Activated CD4-positive, alpha-beta memory T cell treated with anti-CD3 and anti-CD28 coated beads for 36 hours (primary cell): Measurements from ENCODE around the gene DHRS11. TPM values are rescaled to one million over a fixed set of nuclear protein-coding genes. Genes with fewer than 3 reads are reported as not detected.
"Not testable (repeated sequence)": the region's sequence is repeated elsewhere in the genome, so short reads cannot be mapped to it uniquely, and the experiment has no call there.

Source experiments
- CTCF ChIA-PET: fragments of 350-600 bp; sonication (Branson Sonifier 250); formaldehyde crosslinking; loops from one replicate; lab custom pipeline; 2021; ENCODE audit warnings: antibody characterized with exemption, inconsistent platforms; lab: Charles Lee
- POLR2A ChIA-PET: fragments of 350-600 bp; sonication (Branson Sonifier 250); formaldehyde crosslinking; loops from one replicate; lab custom pipeline; 2021; ENCODE audit warnings: antibody characterized with exemption; lab: Charles Lee
- DNase-seq: peaks from one replicate; pipeline ENCODE4 v3.0.0-alpha.2; 2020
- H3K27ac Mint-ChIP-seq: one replicate; pipeline ENCODE4 v1.8.0; 2021; ENCODE audit warnings: mixed read lengths
- H3K27me3 Mint-ChIP-seq: one replicate; pipeline ENCODE4 v1.8.0; 2021; ENCODE audit warnings: mixed read lengths
- H3K36me3 Mint-ChIP-seq: one replicate; pipeline ENCODE4 v1.8.0; 2021; ENCODE audit warnings: mixed read lengths
- H3K4me1 Mint-ChIP-seq: one replicate; pipeline ENCODE4 v1.8.0; 2021; ENCODE audit warnings: low read depth, mixed read lengths
- H3K4me3 Mint-ChIP-seq: one replicate; pipeline ENCODE4 v1.8.0; 2021; ENCODE audit warnings: mild to moderate bottlenecking, mixed read lengths
- H3K9me3 Mint-ChIP-seq: one replicate; pipeline ENCODE4 v1.8.0; 2021; ENCODE audit warnings: mixed read lengths
- intact Hi-C: fragments of 100-400 bp; cut with micrococcal nuclease; formaldehyde crosslinking; loops from one replicate; pipeline ENCODE4 v1.15.1; 2023
- total RNA-seq, 2 experiments: library from RNA; stranded (reverse); gene quantifications; one replicate each; pipeline ENCODE4 v1.2.3, GENCODE V29; 2021

Gene DHRS11
- total RNA-seq, 2 experiments from 2014 or later, result 10.2 to 10.5 TPM

DNA sequence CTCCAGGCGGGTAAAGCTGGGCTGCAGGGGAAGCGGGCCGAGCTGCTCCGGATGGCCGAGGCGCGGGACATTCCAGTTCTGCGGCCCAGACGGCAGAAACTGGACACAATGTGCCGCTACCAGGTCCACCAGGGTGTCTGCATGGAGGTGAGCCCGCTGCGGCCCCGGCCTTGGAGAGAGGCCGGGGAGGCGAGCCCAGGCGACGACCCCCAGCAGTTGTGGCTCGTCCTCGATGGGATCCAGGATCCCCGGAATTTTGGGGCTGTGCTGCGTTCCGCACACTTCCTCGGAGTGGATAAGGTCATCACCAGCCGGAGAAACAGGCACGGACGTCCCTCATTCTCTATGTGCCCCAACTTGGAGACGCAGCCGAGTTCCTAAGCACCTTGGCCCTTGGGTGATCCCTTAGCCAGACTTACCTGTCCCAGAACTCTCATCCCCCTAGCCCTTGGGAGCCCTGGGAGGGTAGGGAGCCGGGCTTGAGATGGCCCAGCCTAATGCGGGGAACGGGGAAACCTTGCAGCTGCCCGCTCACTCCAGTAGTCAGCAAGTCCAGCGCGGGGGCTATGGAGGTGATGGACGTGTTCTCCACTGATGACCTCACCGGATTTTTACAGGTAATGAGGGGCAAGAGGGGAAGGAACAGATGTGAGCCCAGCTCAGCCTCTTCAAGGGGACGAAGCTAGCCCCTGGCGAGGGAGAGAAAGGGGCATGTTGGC, 10.5 kb downstream of the DHRS11 start:
- POLR2A ChIA-PET, result interaction anchor here (0.7 to 2.6 kb wide), 9 partner anchors 8 to 631 kb away, joined by 3 to 26 read pairs (median 4); partner anchors contain the start of genes DHRS11, GGNBP2, MYO19 and PIGW
- intact Hi-C loops, result loop anchor here (2.0 kb wide), 2 partner anchors 55 to 121 kb away; no protein-coding TSS in a partner anchor
- CTCF ChIA-PET, result interaction anchor here (0.7 to 4.4 kb wide), 39 partner anchors 9 to 889 kb away, joined by 3 to 35 read pairs (median 4); partner anchors contain the start of genes AATF, DHRS11, MYO19 and PIGW
- Mint-ChIP-seq H3K36me3 (peaks cover 7% of the 10 kb centered on the region), H3K27ac (peak overlapping the region; percentile 79), H3K4me1 (peaks cover 35% of the 10 kb centered on the region), H3K27me3 (no peaks in the 10 kb centered on the region), H3K9me3 (no peaks in the 10 kb centered on the region), H3K4me3 (peak overlapping the region; percentile 85)
- DNase-seq, result peak; percentile 22

DNA sequence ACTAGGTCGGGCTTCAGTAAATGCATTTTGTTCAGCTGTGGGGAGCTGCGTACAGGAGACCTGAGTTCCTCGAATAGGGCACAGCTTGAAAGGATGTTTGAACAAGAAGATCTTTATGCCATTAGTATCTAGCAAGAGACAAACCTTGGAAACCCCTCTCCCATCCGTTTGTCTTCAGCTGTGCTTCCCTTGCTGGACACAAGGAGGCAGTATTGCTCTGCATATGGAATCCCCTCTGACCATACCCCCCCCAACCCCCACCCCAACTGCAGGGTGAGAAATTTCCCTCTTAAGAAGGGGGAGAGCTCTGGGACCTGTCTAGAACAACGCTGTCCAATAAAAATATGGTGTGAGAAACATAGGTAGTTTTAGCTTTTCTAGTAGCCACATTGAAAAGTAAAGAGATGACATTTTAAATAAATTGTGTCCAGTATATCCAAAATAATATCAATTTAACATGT, 11.3 kb downstream of the DHRS11 start:
- peak; percentile 82 for DNase-seq
- POLR2A ChIA-PET, result interaction anchor here (0.7 to 2.6 kb wide), 5 partner anchors 11 to 630 kb away, joined by 3 to 26 read pairs (median 6); partner anchors contain the start of genes DHRS11, GGNBP2, MYO19 and PIGW
- peak overlapping the region; percentile 85 for H3K4me3 Mint-ChIP-seq
- no peaks in the 10 kb centered on the region for H3K9me3 Mint-ChIP-seq
- H3K4me1 Mint-ChIP-seq, result peaks cover 37% of the 10 kb centered on the region
- H3K27me3 Mint-ChIP-seq, result no peaks in the 10 kb centered on the region
- peaks cover 9% of the 10 kb centered on the region for H3K36me3 Mint-ChIP-seq
- no peak overlapping the region for H3K27ac Mint-ChIP-seq
- intact Hi-C loops, result loop anchor here (2.0 kb wide), 2 partner anchors 56 to 120 kb away; no protein-coding TSS in a partner anchor
- CTCF ChIA-PET, result interaction anchor here (0.6 to 4.4 kb wide), 37 partner anchors 8 to 795 kb away, joined by 3 to 35 read pairs (median 4); partner anchors contain the start of genes AATF, DHRS11, MYO19 and PIGW

GRCh38 chr17:36605028-36605427, 13.3 kb downstream of the DHRS11 start:
- Mint-ChIP-seq H3K4me1 (peaks cover 44% of the 10 kb centered on the region), H3K36me3 (peaks cover 10% of the 10 kb centered on the region)
- H3K4me3 Mint-ChIP-seq, H3K27ac Mint-ChIP-seq, H3K27me3 Mint-ChIP-seq, H3K9me3 Mint-ChIP-seq, DNase-seq, POLR2A ChIA-PET, intact Hi-C loops: not testable (repeated sequence)
- CTCF ChIA-PET, result interaction anchor here (0.6 kb wide), 1 partner anchor 53 kb away, joined by 3 read pairs; no protein-coding TSS in a partner anchor

DNA sequence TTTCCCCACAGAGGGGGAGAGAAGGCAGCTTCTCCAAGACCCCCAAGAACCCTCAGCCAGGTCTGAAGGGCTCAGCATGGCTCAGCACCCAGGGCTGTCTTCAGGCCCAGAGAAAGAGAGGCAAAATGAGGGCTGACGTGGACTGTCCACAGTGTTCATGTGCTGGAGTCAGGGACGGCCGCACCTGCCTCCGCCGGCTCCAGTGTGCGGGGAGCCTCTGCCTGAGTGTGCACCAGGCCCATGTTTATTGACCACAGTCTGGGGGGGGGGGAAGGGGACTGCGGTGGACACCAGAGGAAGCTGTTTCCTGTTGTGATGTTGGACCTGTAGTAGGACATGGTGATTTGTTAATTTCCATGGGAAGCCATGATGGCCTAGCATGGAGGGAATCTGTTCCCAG, 16.6 kb downstream of the DHRS11 start:
- ChIA-PET CTCF (no interaction called here), POLR2A (interaction anchor here (0.6 kb wide), 1 partner anchor 340 kb away, joined by 3 read pairs; the partner anchor contains the start of gene AATF)

DNA sequence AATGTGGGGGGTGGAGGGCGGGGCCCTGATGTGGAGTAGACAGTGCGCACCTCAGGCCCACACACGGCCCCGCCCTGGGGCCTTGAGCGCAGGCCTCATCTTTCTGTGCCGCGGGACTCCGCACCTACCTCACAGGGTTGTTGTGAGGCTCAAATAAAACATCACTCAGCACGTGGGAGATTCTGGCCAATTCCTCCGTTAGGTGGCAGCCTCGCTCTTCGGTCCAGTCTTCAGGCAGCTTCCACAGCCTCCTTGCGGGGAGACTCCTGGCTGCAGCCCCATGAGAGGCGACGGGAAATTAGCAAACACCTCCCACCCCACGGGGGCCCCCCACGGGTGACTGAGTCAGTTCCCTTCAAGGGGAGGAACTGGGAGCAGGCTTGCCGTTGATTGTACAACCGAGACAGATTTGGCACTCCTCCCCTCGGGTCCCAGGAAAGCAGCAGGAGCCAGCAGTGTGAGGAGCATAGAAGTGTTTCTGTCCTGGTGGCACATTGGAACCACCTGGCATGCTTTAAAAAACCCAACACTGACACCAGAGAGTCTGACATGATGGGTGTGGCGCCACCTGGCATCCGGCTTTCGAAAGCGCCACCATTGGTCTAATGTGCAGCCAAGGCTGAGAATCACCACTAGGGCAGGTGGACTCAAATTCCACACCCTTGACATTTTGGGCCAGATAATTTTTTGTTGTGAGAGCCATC, 17.3 kb downstream of the DHRS11 start:
- ChIA-PET CTCF (no interaction called here), POLR2A (interaction anchor here (0.6 kb wide), 1 partner anchor 340 kb away, joined by 3 read pairs; the partner anchor contains the start of gene AATF)
- H3K27me3 Mint-ChIP-seq, result no peaks in the 10 kb centered on the region

More for the DNA sequence above, 16.6 kb downstream of the DHRS11 start:
- Mint-ChIP-seq H3K9me3 (no peaks in the 10 kb centered on the region), H3K27ac (no peak overlapping the region), H3K4me3 (no peak overlapping the region), H3K4me1 (peaks cover 31% of the 10 kb centered on the region), H3K36me3 (peaks cover 10% of the 10 kb centered on the region), H3K27me3 (no peaks in the 10 kb centered on the region)
- intact Hi-C loops, result no loop called here
- DNase-seq, result no peak

DNA sequence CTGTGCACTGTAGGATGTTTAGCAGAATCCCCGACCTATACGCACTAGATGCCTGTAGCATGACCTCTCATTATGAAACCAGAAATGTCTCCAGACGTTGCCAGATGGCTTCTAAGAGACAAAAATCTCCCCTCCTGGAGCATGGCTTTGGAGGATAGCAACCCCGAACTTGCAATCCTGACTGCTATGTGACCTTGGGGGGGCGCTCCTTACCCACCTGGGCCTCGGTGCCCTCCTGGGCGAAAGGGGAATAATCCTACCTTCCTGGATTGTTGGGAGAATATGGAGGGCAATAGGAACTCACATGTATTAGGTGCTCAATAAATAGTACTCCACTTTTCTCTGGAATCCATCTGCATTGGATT, 17.8 kb downstream of the DHRS11 start:
- H3K27ac Mint-ChIP-seq, result no peak overlapping the region
- ChIA-PET POLR2A (no interaction called here), CTCF (no interaction called here)
- H3K9me3 Mint-ChIP-seq, result no peaks in the 10 kb centered on the region
- DNase-seq, result no peak
- no peak overlapping the region for H3K4me3 Mint-ChIP-seq
- peaks cover 6% of the 10 kb centered on the region for H3K36me3 Mint-ChIP-seq
- intact Hi-C loops, result no loop called here
- peaks cover 22% of the 10 kb centered on the region for H3K4me1 Mint-ChIP-seq
- H3K27me3 Mint-ChIP-seq, result no peaks in the 10 kb centered on the region

More for the DNA sequence above, 17.3 kb downstream of the DHRS11 start:
- no peak overlapping the region for H3K27ac Mint-ChIP-seq
- DNase-seq, result peak; percentile 28
- H3K4me3 Mint-ChIP-seq, result no peak overlapping the region
- intact Hi-C loops, result no loop called here
- peaks cover 10% of the 10 kb centered on the region for H3K36me3 Mint-ChIP-seq
- H3K4me1 Mint-ChIP-seq, result peaks cover 28% of the 10 kb centered on the region
- H3K9me3 Mint-ChIP-seq, result no peaks in the 10 kb centered on the region

- Mint-ChIP-seq H3K27me3 (no peaks in the 10 kb centered on the region), H3K4me3 (no peak overlapping the region), H3K4me1 (peaks cover 15% of the 10 kb centered on the region), H3K36me3 (peaks cover 4% of the 10 kb centered on the region), H3K9me3 (no peaks in the 10 kb centered on the region), H3K27ac (no peak overlapping the region)
- intact Hi-C loops, result no loop called here
- DNase-seq, result no peak
- ChIA-PET POLR2A (interaction anchor here (0.6 kb wide), 1 partner anchor 9 kb away, joined by 4 read pairs; no protein-coding TSS in a partner anchor), CTCF (interaction anchor here (0.6 to 1.6 kb wide), 4 partner anchors 8 to 574 kb away, joined by 3 to 9 read pairs (median 4); partner anchors contain the start of gene MRM1)
Measured at GRCh38 chr17:36610474-36610873, 18.8 kb downstream of the DHRS11 start.

DNA sequence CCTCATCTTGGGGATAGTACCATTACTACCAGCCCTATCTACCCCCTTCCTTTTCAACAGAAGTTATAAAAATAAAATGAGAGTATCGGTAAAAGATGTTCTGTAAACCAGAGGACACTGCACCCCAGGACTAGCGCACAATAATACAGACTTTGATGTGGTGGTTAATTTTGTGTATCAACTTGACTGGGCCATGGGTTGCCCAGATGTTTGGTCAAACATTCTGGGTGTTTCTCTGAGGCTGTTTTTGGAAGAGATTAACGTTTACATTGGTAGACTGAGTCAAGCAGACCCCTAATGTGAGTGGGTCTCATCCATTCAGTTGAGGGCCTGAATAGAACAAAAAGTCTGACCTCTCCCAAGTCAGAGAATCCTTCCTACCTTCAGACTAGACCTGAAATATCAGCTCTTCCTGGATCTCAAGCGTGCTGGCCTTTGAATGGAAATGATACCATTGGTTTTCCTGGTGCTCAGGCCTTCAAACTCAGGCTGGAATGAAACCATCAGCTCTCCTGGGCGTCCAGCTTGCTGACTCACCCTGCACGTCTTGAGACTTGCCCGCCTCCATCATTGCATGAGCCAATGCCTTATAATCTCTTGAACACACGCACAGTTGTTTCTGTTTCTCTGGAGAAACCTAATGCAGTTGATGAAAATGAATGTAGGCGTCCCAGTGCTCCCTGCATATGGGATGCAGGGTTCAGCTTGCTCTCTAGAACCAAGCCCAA, 19.8 kb downstream of the DHRS11 start:
- ChIA-PET CTCF (interaction anchor here (1.4 to 1.6 kb wide), 2 partner anchors 9 to 436 kb away, joined by 3 to 9 read pairs; partner anchors contain the start of gene MRM1), POLR2A (interaction anchor here (1.2 kb wide), 1 partner anchor 10 kb away, joined by 4 read pairs; the partner anchor contains the start of gene MRM1)
- peaks cover 9% of the 10 kb centered on the region for H3K4me1 Mint-ChIP-seq
- no peak overlapping the region for H3K27ac Mint-ChIP-seq
- no peak overlapping the region for H3K4me3 Mint-ChIP-seq
- intact Hi-C loops, result no loop called here
- H3K36me3 Mint-ChIP-seq, result peaks cover 4% of the 10 kb centered on the region
- H3K9me3 Mint-ChIP-seq, result no peaks in the 10 kb centered on the region
- DNase-seq, result no peak
- no peaks in the 10 kb centered on the region for H3K27me3 Mint-ChIP-seq

DNA sequence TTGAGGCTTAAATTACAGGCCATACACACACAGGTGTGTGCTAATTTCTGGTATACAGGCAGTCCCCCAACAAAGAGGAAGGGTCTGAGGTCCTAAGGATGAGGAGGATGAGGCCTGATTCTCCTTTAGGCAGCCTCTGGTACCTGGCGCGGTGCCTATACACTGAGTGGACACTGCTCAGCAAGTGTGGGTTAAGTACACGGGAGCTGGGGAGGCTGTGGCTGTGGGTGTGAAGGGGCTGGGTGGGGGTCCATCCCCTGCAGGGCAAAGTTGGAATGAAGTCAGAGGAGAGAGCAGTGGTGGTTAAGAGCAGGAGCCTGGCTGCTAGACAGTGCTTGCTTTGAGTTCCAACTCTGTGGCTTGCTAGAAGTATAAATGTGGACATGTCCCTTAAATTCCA, 20.6 kb downstream of the DHRS11 start:
- peaks cover 4% of the 10 kb centered on the region for H3K36me3 Mint-ChIP-seq
- ChIA-PET CTCF (no interaction called here), POLR2A (no interaction called here)
- no peak for DNase-seq
- H3K27ac Mint-ChIP-seq, result no peak overlapping the region
- no peak overlapping the region for H3K4me3 Mint-ChIP-seq
- peaks cover 9% of the 10 kb centered on the region for H3K4me1 Mint-ChIP-seq
- intact Hi-C loops, result no loop called here
- no peaks in the 10 kb centered on the region for H3K9me3 Mint-ChIP-seq
- H3K27me3 Mint-ChIP-seq, result no peaks in the 10 kb centered on the region

DNA sequence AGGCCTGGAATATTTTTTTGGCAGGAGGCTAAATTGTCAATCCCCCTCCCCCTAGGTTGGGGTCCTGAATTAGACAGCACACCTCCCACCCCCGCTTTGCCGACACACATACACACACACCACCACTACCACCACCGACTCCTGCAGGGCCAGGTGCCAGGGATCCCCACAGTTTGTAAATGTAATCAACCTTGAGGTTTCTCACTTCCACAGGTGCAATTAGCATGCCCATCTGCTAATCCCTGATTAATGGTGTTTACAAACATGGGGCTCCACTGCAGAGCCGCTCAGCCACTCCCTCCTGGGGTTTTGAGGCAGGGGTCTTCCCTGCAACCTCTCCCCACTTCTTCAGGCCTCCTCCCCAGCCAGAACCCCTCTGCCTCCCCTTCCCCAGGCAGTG, 21.5 kb downstream of the DHRS11 start:
- CTCF ChIA-PET, result interaction anchor here (0.6 kb wide), 1 partner anchor 13 kb away, joined by 3 read pairs; no protein-coding TSS in a partner anchor
- POLR2A ChIA-PET, result no interaction called here

GRCh38 chr17:36614081-36614480, 22.4 kb downstream of the DHRS11 start:
- intact Hi-C loops, result no loop called here
- Mint-ChIP-seq H3K9me3 (no peaks in the 10 kb centered on the region), H3K4me3 (no peak overlapping the region), H3K4me1 (no peaks in the 10 kb centered on the region), H3K27ac (no peak overlapping the region), H3K27me3 (no peaks in the 10 kb centered on the region), H3K36me3 (no peaks in the 10 kb centered on the region)
- no peak for DNase-seq
- ChIA-PET CTCF (interaction anchor here (3.8 kb wide), 1 partner anchor 15 kb away, joined by 12 read pairs; no protein-coding TSS in a partner anchor), POLR2A (no interaction called here)

More for the DNA sequence above, 21.5 kb downstream of the DHRS11 start:
- Mint-ChIP-seq H3K4me1 (peaks cover 6% of the 10 kb centered on the region), H3K27me3 (no peaks in the 10 kb centered on the region), H3K9me3 (no peaks in the 10 kb centered on the region), H3K27ac (no peak overlapping the region), H3K36me3 (peaks cover 2% of the 10 kb centered on the region), H3K4me3 (no peak overlapping the region)
- DNase-seq, result no peak
- intact Hi-C loops, result no loop called here
